Measurements from ENCODE around the gene PCSK5. TPM values are rescaled to one million over a fixed set of nuclear protein-coding genes. Genes with fewer than 3 reads are reported as not detected.

PCSK5 gene
- total RNA-seq, 4 donors from 2014 or later: 22.0 to 37.4 (median 27.8) TPM

DNA sequence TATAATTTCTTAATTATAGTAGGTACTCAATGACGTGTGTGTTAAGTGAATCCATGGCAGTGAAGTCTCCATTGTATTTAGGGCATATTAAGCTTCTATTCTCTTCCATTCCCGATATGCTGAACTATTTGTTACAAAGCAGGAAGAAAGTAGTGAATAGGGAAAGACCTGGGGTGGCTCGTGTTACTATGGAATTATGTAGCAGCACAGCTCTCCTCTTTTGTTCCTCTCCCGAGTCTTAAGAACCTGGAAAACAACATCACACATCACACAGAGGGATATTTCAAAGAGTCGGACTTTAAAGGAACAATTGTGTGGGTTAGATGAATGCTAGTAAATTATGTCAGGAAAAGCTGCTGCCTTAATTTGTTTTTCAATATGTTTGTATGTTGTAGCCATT lies 131.8 kb downstream of the PCSK5 start:
- no peak for DNase-seq (ENCODE audit: extremely low spot score)
- intact Hi-C loops (cut with DNase I): no loop called here
- Histone ChIP-seq H3K9me3 (no peaks in the 10 kb centered on the region), H3K36me3 (peaks cover 7 to 19% (median 8%) of the 10 kb centered on the region in 4 donors), H3K4me3 (no peak overlapping the region), H3K4me1 (no peaks in the 10 kb centered on the region), H3K27ac (replicated peaks in 1 of 4) (no peak overlapping the region), H3K27me3 (no peaks in the 10 kb centered on the region)
- 87% methylated on average over 5 of the region's 5 CpGs for whole genome bisulfite sequencing
- no peak for TF ChIP-seq POLR2AphosphoS5 (IDR thresholded peaks at IDR 0.05)
- TF ChIP-seq, protein P1, sequence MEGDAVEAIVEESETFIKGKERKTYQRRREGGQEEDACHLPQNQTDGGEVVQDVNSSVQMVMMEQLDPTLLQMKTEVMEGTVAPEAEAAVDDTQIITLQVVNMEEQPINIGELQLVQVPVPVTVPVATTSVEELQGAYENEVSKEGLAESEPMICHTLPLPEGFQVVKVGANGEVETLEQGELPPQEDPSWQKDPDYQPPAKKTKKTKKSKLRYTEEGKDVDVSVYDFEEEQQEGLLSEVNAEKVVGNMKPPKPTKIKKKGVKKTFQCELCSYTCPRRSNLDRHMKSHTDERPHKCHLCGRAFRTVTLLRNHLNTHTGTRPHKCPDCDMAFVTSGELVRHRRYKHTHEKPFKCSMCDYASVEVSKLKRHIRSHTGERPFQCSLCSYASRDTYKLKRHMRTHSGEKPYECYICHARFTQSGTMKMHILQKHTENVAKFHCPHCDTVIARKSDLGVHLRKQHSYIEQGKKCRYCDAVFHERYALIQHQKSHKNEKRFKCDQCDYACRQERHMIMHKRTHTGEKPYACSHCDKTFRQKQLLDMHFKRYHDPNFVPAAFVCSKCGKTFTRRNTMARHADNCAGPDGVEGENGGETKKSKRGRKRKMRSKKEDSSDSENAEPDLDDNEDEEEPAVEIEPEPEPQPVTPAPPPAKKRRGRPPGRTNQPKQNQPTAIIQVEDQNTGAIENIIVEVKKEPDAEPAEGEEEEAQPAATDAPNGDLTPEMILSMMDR (IDR thresholded peaks at IDR 0.05): no peak
- no peak for TF ChIP-seq POLR2A (IDR thresholded peaks at IDR 0.05; ENCODE audit: low read depth)
- TF ChIP-seq EP300 (IDR thresholded peaks at IDR 0.05): no peak

- Histone ChIP-seq H3K36me3 (peaks cover 7 to 27% (median 8%) of the 10 kb centered on the region in 4 donors), H3K4me3 (no peak overlapping the region), H3K4me1 (no peaks in the 10 kb centered on the region), H3K27ac (replicated peaks in 1 of 4) (no peak overlapping the region), H3K27me3 (no peaks in the 10 kb centered on the region), H3K9me3 (no peaks in the 10 kb centered on the region)
- DNase-seq (ENCODE audit: extremely low spot score): no peak
- intact Hi-C loops (cut with DNase I): no loop called here
- WGBS: 85% methylated on average over 7 of the region's 7 CpGs
- TF ChIP-seq, protein P1 (IDR thresholded peaks at IDR 0.05): no peak
- TF ChIP-seq EP300 (IDR thresholded peaks at IDR 0.05): no peak
- TF ChIP-seq POLR2AphosphoS5 (IDR thresholded peaks at IDR 0.05): no peak
- TF ChIP-seq POLR2A (IDR thresholded peaks at IDR 0.05; ENCODE audit: low read depth): no peak
These were observed 133.3 kb downstream of the PCSK5 start for GRCh38 chr9:76023715-76024195.

- no peaks in the 10 kb centered on the region for H3K9me3 ChIP-seq
- TF ChIP-seq, protein P1 (IDR thresholded peaks at IDR 0.05): no peak
- TF ChIP-seq POLR2AphosphoS5 (IDR thresholded peaks at IDR 0.05): no peak
- TF ChIP-seq EP300 (IDR thresholded peaks at IDR 0.05): no peak
- no peaks in the 10 kb centered on the region for H3K4me1 ChIP-seq
- H3K36me3 ChIP-seq: peaks cover 7 to 27% (median 8%) of the 10 kb centered on the region in 4 donors
- WGBS: 70% methylated on average over 1 of the region's 1 CpG
- H3K27me3 ChIP-seq: no peaks in the 10 kb centered on the region
- intact Hi-C loops (cut with DNase I): no loop called here
- H3K4me3 ChIP-seq: no peak overlapping the region
- no peak overlapping the region for H3K27ac ChIP-seq (replicated peaks in 1 of 4)
- DNase-seq (ENCODE audit: extremely low spot score): no peak
These were observed 134.8 kb downstream of the PCSK5 start for GRCh38 chr9:76025286-76025685.

- WGBS: 95% methylated on average over 6 of the region's 6 CpGs
- Histone ChIP-seq H3K27me3 (no peaks in the 10 kb centered on the region), H3K9me3 (no peaks in the 10 kb centered on the region), H3K36me3 (peaks cover 7 to 27% (median 8%) of the 10 kb centered on the region in 4 donors), H3K27ac (replicated peaks in 1 of 4) (no peak overlapping the region), H3K4me3 (no peak overlapping the region), H3K4me1 (peaks cover 0 to 4% (median 2%) of the 10 kb centered on the region in 4 donors)
- no peak for TF ChIP-seq EP300 (IDR thresholded peaks at IDR 0.05)
- no peak for TF ChIP-seq POLR2A (IDR thresholded peaks at IDR 0.05; ENCODE audit: low read depth)
- no peak for TF ChIP-seq POLR2AphosphoS5 (IDR thresholded peaks at IDR 0.05)
- TF ChIP-seq, protein P1 (IDR thresholded peaks at IDR 0.05): no peak
- no peak for DNase-seq (ENCODE audit: extremely low spot score)
- intact Hi-C loops (cut with DNase I): no loop called here
These were observed 136.3 kb downstream of the PCSK5 start for GRCh38 chr9:76026796-76027195.

GRCh38 chr9:76027416-76027815 lies 136.9 kb downstream of the PCSK5 start:
- Histone ChIP-seq H3K36me3 (peaks cover 7 to 27% (median 8%) of the 10 kb centered on the region in 4 donors), H3K27ac (replicated peaks in 1 of 4) (no peak overlapping the region), H3K4me3 (no peak overlapping the region), H3K4me1 (peaks cover 0 to 10% (median 8%) of the 10 kb centered on the region in 4 donors), H3K9me3 (no peaks in the 10 kb centered on the region), H3K27me3 (no peaks in the 10 kb centered on the region)
- no peak for TF ChIP-seq POLR2A (IDR thresholded peaks at IDR 0.05; ENCODE audit: low read depth)
- TF ChIP-seq, protein P1 (IDR thresholded peaks at IDR 0.05): no peak
- no peak for TF ChIP-seq POLR2AphosphoS5 (IDR thresholded peaks at IDR 0.05)
- TF ChIP-seq EP300 (IDR thresholded peaks at IDR 0.05): no peak
- no peak for DNase-seq (ENCODE audit: extremely low spot score)
- intact Hi-C loops (cut with DNase I): no loop called here
- WGBS: 80% methylated on average over 5 of the region's 5 CpGs
